ENCODE results near the gene PRSS36. TPM values are rescaled to one million over a fixed set of nuclear protein-coding genes. Genes with fewer than 3 reads are reported as not detected.
"Not testable (repeated sequence)": the region's sequence is repeated elsewhere in the genome, so short reads cannot be mapped to it uniquely, and the experiment has no call there.

Gene PRSS36
- total RNA-seq, 1 experiment from 2014 or later, result 1.6 TPM

GRCh38 chr16:31177136-31177535 lies 27.3 kb upstream of the PRSS36 start:
- no peak for TF ChIP-seq CTCF (IDR thresholded peaks at IDR 0.05; ENCODE audit: unreplicated experiment)
- Mint-ChIP-seq H3K27ac (ENCODE audit: unreplicated experiment) (no peak overlapping the region), H3K9me3 (ENCODE audit: low read depth, unreplicated experiment) (no peaks in the 10 kb centered on the region), H3K4me1 (ENCODE audit: low read depth, unreplicated experiment) (peaks cover under 1% of the 10 kb centered on the region), H3K36me3 (ENCODE audit: insufficient read depth, unreplicated experiment) (peaks cover 32% of the 10 kb centered on the region), H3K4me3 (ENCODE audit: low read depth, unreplicated experiment) (no peak overlapping the region), H3K27me3 (ENCODE audit: unreplicated experiment) (no peaks in the 10 kb centered on the region)
- DNase-seq, result no peak
- CTCF ChIA-PET, result no interaction called here
- no TSS peak for BruUV-seq (replicated peaks)
- intact Hi-C loops (cut with micrococcal nuclease; ENCODE audit: unreplicated experiment), result no loop called here

DNA sequence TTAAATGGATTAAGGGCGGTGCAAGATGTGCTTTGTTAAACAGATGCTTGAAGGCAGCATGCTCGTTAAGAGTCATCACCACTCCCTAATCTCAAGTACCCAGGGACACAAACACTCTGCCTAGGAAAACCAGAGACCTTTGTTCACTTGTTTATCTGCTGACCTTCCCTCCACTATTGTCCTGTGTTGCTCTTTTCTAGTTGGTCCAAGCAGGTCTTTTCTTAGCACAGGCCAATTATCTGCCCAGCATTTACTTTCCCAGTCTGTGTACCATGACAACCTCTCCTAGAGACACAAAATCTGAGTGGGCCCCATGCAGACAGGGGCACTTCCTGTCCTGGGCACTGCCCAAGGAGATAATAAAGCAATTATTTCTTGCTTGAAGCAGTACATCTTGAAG lies 20.2 kb upstream of the PRSS36 start:
- intact Hi-C loops (cut with micrococcal nuclease; ENCODE audit: unreplicated experiment); DNase-seq; H3K9me3 Mint-ChIP-seq (ENCODE audit: low read depth, unreplicated experiment); H3K36me3 Mint-ChIP-seq (ENCODE audit: insufficient read depth, unreplicated experiment); H3K4me1 Mint-ChIP-seq (ENCODE audit: low read depth, unreplicated experiment); BruUV-seq (replicated peaks); H3K4me3 Mint-ChIP-seq (ENCODE audit: low read depth, unreplicated experiment); H3K27me3 Mint-ChIP-seq (ENCODE audit: unreplicated experiment); CTCF ChIA-PET; H3K27ac Mint-ChIP-seq (ENCODE audit: unreplicated experiment): not testable (repeated sequence)

- TF ChIP-seq CTCF (IDR thresholded peaks at IDR 0.05; ENCODE audit: unreplicated experiment), result no peak
- Mint-ChIP-seq H3K9me3 (ENCODE audit: low read depth, unreplicated experiment) (no peaks in the 10 kb centered on the region), H3K36me3 (ENCODE audit: insufficient read depth, unreplicated experiment) (no peaks in the 10 kb centered on the region), H3K4me3 (ENCODE audit: low read depth, unreplicated experiment) (no peak overlapping the region), H3K4me1 (ENCODE audit: low read depth, unreplicated experiment) (peaks cover 8% of the 10 kb centered on the region), H3K27ac (ENCODE audit: unreplicated experiment) (no peak overlapping the region), H3K27me3 (ENCODE audit: unreplicated experiment) (no peaks in the 10 kb centered on the region)
- BruUV-seq (replicated peaks), result no TSS peak
- no peak for DNase-seq
- intact Hi-C loops (cut with micrococcal nuclease; ENCODE audit: unreplicated experiment), result no loop called here
- CTCF ChIA-PET, result interaction anchor here (0.7 to 0.8 kb wide), 2 partner anchors 29 to 197 kb away, joined by 3 to 6 read pairs; no protein-coding TSS in a partner anchor
These were observed 19.0 kb upstream of the PRSS36 start for GRCh38 chr16:31168848-31169247.

DNA sequence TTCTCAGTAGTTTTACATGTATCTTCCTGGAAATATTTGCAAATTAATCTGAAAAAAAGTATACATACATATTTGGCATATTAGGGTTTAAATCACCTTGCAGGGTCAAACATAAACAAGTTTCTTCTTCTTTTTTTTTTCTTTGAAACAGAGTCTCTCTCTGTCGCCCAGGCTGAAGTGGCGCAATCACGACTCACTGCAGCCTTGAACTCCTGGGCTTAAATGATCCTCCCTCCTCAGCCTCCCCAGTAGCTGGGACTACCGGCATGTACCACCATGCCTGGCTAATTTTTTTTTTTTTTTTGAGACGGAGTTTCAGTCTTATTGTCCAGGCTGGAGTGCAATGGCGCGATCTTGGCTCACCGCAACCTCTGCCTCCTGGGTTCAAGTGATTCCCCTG lies 17.4 kb upstream of the PRSS36 start:
- no peaks in the 10 kb centered on the region for H3K9me3 Mint-ChIP-seq (ENCODE audit: low read depth, unreplicated experiment)
- no peak overlapping the region for H3K4me3 Mint-ChIP-seq (ENCODE audit: low read depth, unreplicated experiment)
- H3K36me3 Mint-ChIP-seq (ENCODE audit: insufficient read depth, unreplicated experiment), result no peaks in the 10 kb centered on the region
- BruUV-seq (replicated peaks), result no TSS peak
- H3K27ac Mint-ChIP-seq (ENCODE audit: unreplicated experiment), result no peak overlapping the region
- no peak for DNase-seq
- TF ChIP-seq CTCF (IDR thresholded peaks at IDR 0.05; ENCODE audit: unreplicated experiment), result no peak
- CTCF ChIA-PET, result interaction anchor here (0.6 kb wide), 1 partner anchor 22 kb away, joined by 4 read pairs; no protein-coding TSS in a partner anchor
- H3K27me3 Mint-ChIP-seq (ENCODE audit: unreplicated experiment), result no peaks in the 10 kb centered on the region
- intact Hi-C loops (cut with micrococcal nuclease; ENCODE audit: unreplicated experiment), result no loop called here
- peaks cover 8% of the 10 kb centered on the region for H3K4me1 Mint-ChIP-seq (ENCODE audit: low read depth, unreplicated experiment)

DNA sequence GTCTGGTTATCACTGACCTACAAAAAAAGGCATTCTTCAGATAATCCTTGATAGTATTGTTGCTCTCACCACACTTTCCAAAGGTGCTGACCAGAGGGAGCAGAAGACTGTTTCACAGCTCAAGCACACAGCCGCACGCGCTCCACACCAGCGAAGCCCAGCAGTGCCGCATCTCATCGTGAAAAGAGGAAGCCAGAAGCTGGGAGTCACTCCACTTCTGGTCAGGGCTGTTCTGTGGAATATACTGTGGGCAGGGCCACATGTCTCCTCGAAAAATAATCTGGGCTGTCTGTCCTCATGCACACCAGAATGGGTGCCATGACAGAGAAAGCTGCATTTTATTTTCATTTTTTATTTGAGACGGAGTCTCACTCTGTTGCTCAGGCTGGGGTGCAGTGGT lies 7.3 kb upstream of the PRSS36 start:
- Mint-ChIP-seq H3K36me3 (ENCODE audit: insufficient read depth, unreplicated experiment) (no peaks in the 10 kb centered on the region), H3K4me3 (ENCODE audit: low read depth, unreplicated experiment) (no peak overlapping the region), H3K4me1 (ENCODE audit: low read depth, unreplicated experiment) (no peaks in the 10 kb centered on the region), H3K9me3 (ENCODE audit: low read depth, unreplicated experiment) (no peaks in the 10 kb centered on the region), H3K27ac (ENCODE audit: unreplicated experiment) (no peak overlapping the region), H3K27me3 (ENCODE audit: unreplicated experiment) (no peaks in the 10 kb centered on the region)
- CTCF ChIA-PET, result interaction anchor here (0.7 to 1.5 kb wide), 3 partner anchors 15 to 44 kb away, joined by 3 to 4 read pairs (median 4); partner anchors contain the start of gene KAT8
- intact Hi-C loops (cut with micrococcal nuclease; ENCODE audit: unreplicated experiment), result loop anchor here (5.0 kb wide), 1 partner anchor 170 kb away; the partner anchor contains the start of gene HSD3B7
- BruUV-seq (replicated peaks), result no TSS peak
- no peak for TF ChIP-seq CTCF (IDR thresholded peaks at IDR 0.05; ENCODE audit: unreplicated experiment)
- no peak for DNase-seq

DNA sequence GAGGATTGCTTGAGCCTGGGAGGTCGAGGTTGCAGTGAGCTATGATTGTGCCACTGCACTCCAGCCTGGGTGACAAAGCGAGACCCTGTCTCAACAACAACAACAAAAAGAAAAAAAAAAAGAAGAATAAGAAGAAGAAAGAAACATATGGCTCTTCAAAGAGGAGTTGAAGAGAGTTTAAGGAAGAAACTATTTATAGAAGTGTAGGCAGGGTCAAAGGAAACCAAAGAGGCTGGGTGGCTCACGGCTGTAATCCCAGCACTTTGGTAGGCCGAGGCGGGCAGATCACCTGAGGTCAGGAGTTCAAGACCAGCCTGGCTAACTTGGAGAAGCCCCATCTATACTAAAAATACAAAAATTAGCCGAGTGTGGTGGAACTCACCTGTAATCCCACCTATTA lies 1.1 kb upstream of the PRSS36 start:
- intact Hi-C loops (cut with micrococcal nuclease; ENCODE audit: unreplicated experiment); H3K36me3 Mint-ChIP-seq (ENCODE audit: insufficient read depth, unreplicated experiment); H3K9me3 Mint-ChIP-seq (ENCODE audit: low read depth, unreplicated experiment); H3K4me3 Mint-ChIP-seq (ENCODE audit: low read depth, unreplicated experiment); BruUV-seq (replicated peaks); DNase-seq; H3K27ac Mint-ChIP-seq (ENCODE audit: unreplicated experiment): not testable (repeated sequence)
- Mint-ChIP-seq H3K27me3 (ENCODE audit: unreplicated experiment) (peaks cover 23% of the 10 kb centered on the region), H3K4me1 (ENCODE audit: low read depth, unreplicated experiment) (peaks cover 33% of the 10 kb centered on the region)
- CTCF ChIA-PET, result interaction anchor here (0.6 kb wide), 1 partner anchor 217 kb away, joined by 3 read pairs; no protein-coding TSS in a partner anchor
